WTC11 (cell line): ENCODE results near the gene IFNK. TPM values are rescaled to one million over a fixed set of nuclear protein-coding genes. Genes with fewer than 3 reads are reported as not detected.

Experiments used
- ATF2 ChIP-seq: sonication (generic); formaldehyde crosslinking; IDR thresholded peaks from 2 replicates; pipeline ENCODE4 v1.8.1; 2022; ENCODE audit warnings: low read depth, missing genetic modification reagents, borderline replicate concordance
- ATF6 ChIP-seq: sonication (generic); formaldehyde crosslinking; IDR thresholded peaks from 2 replicates; pipeline ENCODE4 v1.8.1; 2023; ENCODE audit warnings: mild to moderate bottlenecking, missing genetic modification reagents
- CDX4 ChIP-seq: fragments of 250-450 bp; sonication (Bioruptor Pico); IDR thresholded peaks from 2 replicates; pipeline ENCODE4 v1.9.0; 2021; ENCODE audit warnings: moderate library complexity, mild to moderate bottlenecking, inconsistent platforms, borderline replicate concordance
- CTCF ChIP-seq: fragments of 200-600 bp; IDR thresholded peaks from 2 replicates; pipeline ENCODE4 v1.8.0; 2022; ENCODE audit warnings: antibody characterized with exemption
- E2F1 ChIP-seq: sonication (generic); formaldehyde crosslinking; IDR thresholded peaks from 2 replicates; pipeline ENCODE4 v1.8.0; 2022; ENCODE audit warnings: mild to moderate bottlenecking, missing genetic modification reagents
- ELF4 ChIP-seq: sonication (generic); formaldehyde crosslinking; IDR thresholded peaks from 2 replicates; pipeline ENCODE4 v1.8.1; 2022; ENCODE audit warnings: low read depth, mild to moderate bottlenecking, moderate library complexity, missing genetic modification reagents
- FOXJ3 ChIP-seq: sonication (generic); formaldehyde crosslinking; IDR thresholded peaks from 2 replicates; pipeline ENCODE4 v1.9.0; 2021; ENCODE audit warnings: missing genetic modification reagents, mild to moderate bottlenecking, borderline replicate concordance
- FOXP4 ChIP-seq: sonication (generic); formaldehyde crosslinking; IDR thresholded peaks from 2 replicates; pipeline ENCODE4 v1.8.0; 2022; ENCODE audit warnings: mild to moderate bottlenecking, missing genetic modification reagents
- HMGA2 ChIP-seq: fragments of 250-450 bp; sonication (Bioruptor Pico); IDR thresholded peaks from 2 replicates; pipeline ENCODE4 v1.4.0; 2021; ENCODE audit warnings: mild to moderate bottlenecking, moderate library complexity
- IRF2 ChIP-seq: sonication (generic); formaldehyde crosslinking; IDR thresholded peaks from 2 replicates; pipeline ENCODE4 v1.8.0; 2022; ENCODE audit warnings: low read depth, missing genetic modification reagents, borderline replicate concordance
- NFATC4 ChIP-seq: fragments of 250-450 bp; sonication (Bioruptor Pico); IDR thresholded peaks from 2 replicates; pipeline ENCODE4 v1.9.0; 2021; ENCODE audit warnings: mild to moderate bottlenecking
- NR1H2 ChIP-seq: sonication (generic); formaldehyde crosslinking; IDR thresholded peaks from 2 replicates; pipeline ENCODE4 v1.9.0; 2021; ENCODE audit warnings: mild to moderate bottlenecking, moderate library complexity, missing genetic modification reagents
- NR2C2 ChIP-seq: sonication (generic); formaldehyde crosslinking; IDR thresholded peaks from 2 replicates; pipeline ENCODE4 v1.8.0; 2022; ENCODE audit warnings: mild to moderate bottlenecking, missing genetic modification reagents
- RELA ChIP-seq: sonication (generic); formaldehyde crosslinking; IDR thresholded peaks from 2 replicates; pipeline ENCODE4 v1.8.1; 2022; ENCODE audit warnings: missing genetic modification reagents, mild to moderate bottlenecking, borderline replicate concordance
- SOX15 ChIP-seq: fragments of 250-450 bp; sonication (Bioruptor Pico); IDR thresholded peaks from 2 replicates; pipeline ENCODE4 v1.9.0; 2021; ENCODE audit warnings: mild to moderate bottlenecking
- TCF7 ChIP-seq: sonication (generic); formaldehyde crosslinking; IDR thresholded peaks from 2 replicates; pipeline ENCODE4 v1.8.0; 2022; ENCODE audit warnings: mild to moderate bottlenecking, low read depth, missing genetic modification reagents, moderate library complexity
- TEAD1 ChIP-seq: sonication (generic); formaldehyde crosslinking; IDR thresholded peaks from 2 replicates; pipeline ENCODE4 v1.8.0; 2022; ENCODE audit warnings: mild to moderate bottlenecking, missing genetic modification reagents
- TEAD4 ChIP-seq: sonication (generic); formaldehyde crosslinking; IDR thresholded peaks from 2 replicates; pipeline ENCODE4 v1.8.0; 2022; ENCODE audit warnings: mild to moderate bottlenecking, missing genetic modification reagents
- ZNF219 ChIP-seq: sonication (generic); formaldehyde crosslinking; IDR thresholded peaks from 2 replicates; pipeline ENCODE4 v1.8.0; 2023; ENCODE audit warnings: missing genetic modification reagents, mild to moderate bottlenecking, borderline replicate concordance
- ZNF317 ChIP-seq: sonication (generic); formaldehyde crosslinking; IDR thresholded peaks from 2 replicates; pipeline ENCODE4 v1.8.1; 2023; ENCODE audit warnings: low read depth, mild to moderate bottlenecking, moderate library complexity, missing genetic modification reagents, borderline replicate concordance
- ZNF416 ChIP-seq: fragments of 250-450 bp; sonication (Bioruptor Pico); IDR thresholded peaks from 2 replicates; pipeline ENCODE4 v1.9.0; 2021; ENCODE audit warnings: mild to moderate bottlenecking, inconsistent platforms
- ZNF671 ChIP-seq: fragments of 250-450 bp; sonication (Bioruptor Pico); IDR thresholded peaks from 2 replicates; pipeline ENCODE4 v1.8.0; 2021; ENCODE audit warnings: mild to moderate bottlenecking
- total RNA-seq: library from RNA; stranded (reverse); gene quantifications from 3 replicates; pipeline ENCODE4 v1.2.3, GENCODE V29; 2021
- TF ChIP-seq, protein P1 (sequence below): sonication (generic); formaldehyde crosslinking; IDR thresholded peaks from 2 replicates; pipeline ENCODE4 v1.8.0; 2023; ENCODE audit warnings: mild to moderate bottlenecking, missing genetic modification reagents
- TF ChIP-seq, protein P2 (sequence below): sonication (generic); formaldehyde crosslinking; IDR thresholded peaks from 2 replicates; pipeline ENCODE4 v1.8.0; 2022; ENCODE audit warnings: mild to moderate bottlenecking, missing genetic modification reagents

Gene IFNK
- total RNA-seq, 1 experiment from 2014 or later, result not detected

- TF ChIP-seq CTCF (peak; percentile 98), RELA (CRISPR knock-in tag) (0 out of 2 replicates have a peak, but pooled peaks have one; percentile 28), TEAD4 (CRISPR knock-in tag) (no peak), ZNF317 (no peak; the same call in 1 of the 2 replicates), ZNF416 (CRISPR knock-in tag) (no peak), HMGA2 (CRISPR knock-in tag) (no peak), ATF2 (CRISPR knock-in tag) (no peak), FOXJ3 (CRISPR knock-in tag) (no peak), ELF4 (no peak), TCF7 (CRISPR knock-in tag) (no peak; the same call in 1 of the 2 replicates), FOXP4 (peak; percentile 53; the same call in 1 of the 2 replicates), SOX15 (CRISPR knock-in tag) (no peak), IRF2 (CRISPR knock-in tag) (no peak), ATF6 (CRISPR knock-in tag) (no peak), NFATC4 (CRISPR knock-in tag) (no peak), ZNF219 (no peak), CDX4 (no peak), NR1H2 (CRISPR knock-in tag) (no peak), TEAD1 (CRISPR knock-in tag) (peak; percentile 53; the same call in 1 of the 2 replicates), ZNF671 (CRISPR knock-in tag) (no peak), E2F1 (CRISPR knock-in tag) (no peak), NR2C2 (CRISPR knock-in tag) (no peak)
- TF ChIP-seq, protein P1, sequence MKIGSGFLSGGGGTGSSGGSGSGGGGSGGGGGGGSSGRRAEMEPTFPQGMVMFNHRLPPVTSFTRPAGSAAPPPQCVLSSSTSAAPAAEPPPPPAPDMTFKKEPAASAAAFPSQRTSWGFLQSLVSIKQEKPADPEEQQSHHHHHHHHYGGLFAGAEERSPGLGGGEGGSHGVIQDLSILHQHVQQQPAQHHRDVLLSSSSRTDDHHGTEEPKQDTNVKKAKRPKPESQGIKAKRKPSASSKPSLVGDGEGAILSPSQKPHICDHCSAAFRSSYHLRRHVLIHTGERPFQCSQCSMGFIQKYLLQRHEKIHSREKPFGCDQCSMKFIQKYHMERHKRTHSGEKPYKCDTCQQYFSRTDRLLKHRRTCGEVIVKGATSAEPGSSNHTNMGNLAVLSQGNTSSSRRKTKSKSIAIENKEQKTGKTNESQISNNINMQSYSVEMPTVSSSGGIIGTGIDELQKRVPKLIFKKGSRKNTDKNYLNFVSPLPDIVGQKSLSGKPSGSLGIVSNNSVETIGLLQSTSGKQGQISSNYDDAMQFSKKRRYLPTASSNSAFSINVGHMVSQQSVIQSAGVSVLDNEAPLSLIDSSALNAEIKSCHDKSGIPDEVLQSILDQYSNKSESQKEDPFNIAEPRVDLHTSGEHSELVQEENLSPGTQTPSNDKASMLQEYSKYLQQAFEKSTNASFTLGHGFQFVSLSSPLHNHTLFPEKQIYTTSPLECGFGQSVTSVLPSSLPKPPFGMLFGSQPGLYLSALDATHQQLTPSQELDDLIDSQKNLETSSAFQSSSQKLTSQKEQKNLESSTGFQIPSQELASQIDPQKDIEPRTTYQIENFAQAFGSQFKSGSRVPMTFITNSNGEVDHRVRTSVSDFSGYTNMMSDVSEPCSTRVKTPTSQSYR (CRISPR knock-in tag), result no peak
- TF ChIP-seq, protein P2, sequence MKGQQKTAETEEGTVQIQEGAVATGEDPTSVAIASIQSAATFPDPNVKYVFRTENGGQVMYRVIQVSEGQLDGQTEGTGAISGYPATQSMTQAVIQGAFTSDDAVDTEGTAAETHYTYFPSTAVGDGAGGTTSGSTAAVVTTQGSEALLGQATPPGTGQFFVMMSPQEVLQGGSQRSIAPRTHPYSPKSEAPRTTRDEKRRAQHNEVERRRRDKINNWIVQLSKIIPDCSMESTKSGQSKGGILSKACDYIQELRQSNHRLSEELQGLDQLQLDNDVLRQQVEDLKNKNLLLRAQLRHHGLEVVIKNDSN, result 0 out of 2 replicates have a peak, but pooled peaks have one; percentile 5
Observed at GRCh38 chr9:27529316-27530278, 5.5 kb downstream of the IFNK start, which contains the start of gene MOB3B (continued).
